Uterine smooth muscle cell (primary cell): Measurements from ENCODE around the gene RRAS. TPM values are rescaled to one million over a fixed set of nuclear protein-coding genes. Genes with fewer than 3 reads are reported as not detected.

Source experiments
- total RNA-seq: library from RNA; depleted of rRNA; stranded (reverse); fragments of >200 nt; gene quantifications from 2 replicates; pipeline ENCODE4 v1.2.3, GENCODE V29; 2014

The RRAS gene
- total RNA-seq: 41.3 and 58.6 TPM in 2 replicates

DNA sequence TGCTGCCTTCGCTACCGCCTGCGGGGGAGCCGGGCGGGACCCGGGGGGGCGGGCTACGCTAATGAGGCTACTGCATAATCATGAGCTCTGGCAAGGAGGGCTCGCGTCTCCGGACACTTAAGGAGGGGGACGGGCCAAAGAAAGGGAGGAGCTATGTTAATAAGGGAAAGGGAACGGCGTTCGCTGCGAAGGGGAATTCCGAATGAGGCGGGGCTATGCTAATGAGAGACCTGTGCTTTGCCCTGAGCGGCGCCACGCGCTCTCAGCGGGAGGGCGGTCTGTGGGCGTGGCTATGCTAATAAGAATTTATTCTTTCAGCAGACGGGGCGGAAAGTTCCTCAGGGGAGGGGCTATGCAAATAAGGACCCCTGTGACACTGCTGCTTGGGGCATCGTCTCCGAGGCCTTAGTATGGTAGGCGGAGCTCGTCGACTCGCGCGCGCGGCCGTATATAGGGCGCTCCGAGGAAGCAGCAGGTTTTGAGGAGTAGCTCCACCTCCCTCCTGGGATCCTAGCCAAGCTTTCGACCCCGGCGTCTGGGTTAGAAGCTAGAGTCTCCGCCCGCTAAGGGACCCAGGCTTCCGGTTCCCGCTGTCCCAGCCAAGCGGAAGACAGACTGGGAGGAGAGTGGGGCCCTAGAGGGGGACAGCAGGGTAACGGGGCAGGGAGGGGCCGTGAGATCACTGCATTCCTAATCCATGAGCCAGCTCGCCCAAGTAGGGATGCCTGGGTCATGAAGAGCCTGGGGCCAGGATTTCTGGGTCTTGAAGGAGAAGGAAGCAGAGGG is at the start of gene RRAS:
TSS of gene RRAS (minus strand) at position 31 of the 786 bp plus-strand sequence. CDS start 45 bp downstream, outside the sequence.

DNA sequence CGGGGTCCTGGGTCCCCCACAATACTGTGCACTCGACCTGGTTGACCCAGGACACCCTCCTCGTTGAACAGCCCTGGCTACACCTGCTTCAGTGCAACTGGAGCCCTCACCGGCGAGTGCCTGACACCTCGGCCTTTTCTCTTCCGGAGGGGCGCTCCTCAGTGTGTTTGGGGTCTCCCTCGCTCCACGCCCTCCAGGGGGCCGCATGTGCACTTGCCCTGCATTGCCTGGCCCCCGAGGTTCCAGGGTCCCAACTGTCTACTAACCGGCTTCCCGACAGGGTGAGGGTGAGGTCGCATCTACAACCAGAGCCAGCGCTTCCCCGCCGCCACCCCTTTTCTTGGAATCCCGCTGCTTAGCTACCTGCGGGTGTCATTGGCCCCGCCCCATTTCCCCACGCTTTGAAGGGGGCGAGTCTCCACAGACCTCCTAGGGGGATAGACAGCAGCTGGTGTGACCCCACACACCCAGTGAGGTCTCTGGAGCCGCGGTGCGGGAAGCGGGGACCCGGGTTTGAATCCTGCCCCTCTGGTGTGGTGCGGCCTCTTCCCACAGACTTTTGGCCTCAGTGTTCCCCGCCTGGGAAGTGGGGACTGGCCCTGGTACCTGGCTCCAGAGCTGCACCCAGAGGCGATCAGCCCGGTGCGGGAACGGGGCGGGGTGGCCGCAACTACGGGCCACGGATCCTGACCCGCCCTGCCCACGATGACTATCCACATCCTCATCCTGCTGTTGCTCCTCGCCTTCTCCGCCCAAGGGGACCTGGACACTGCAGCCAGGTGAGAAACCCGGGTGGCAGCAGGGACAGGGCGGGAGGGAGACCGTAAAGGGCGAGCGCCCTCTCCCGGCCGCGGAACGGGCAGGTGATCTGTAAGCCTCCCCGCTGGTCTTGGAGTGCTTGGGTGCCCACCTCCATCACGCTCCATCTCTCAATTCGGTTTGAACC is 49.5 kb upstream of the RRAS start, which contains the start of gene ADM5:
TSS of gene ADM5 (plus strand) at position 462 of the 946 bp plus-strand sequence. CDS start at position 706, 244 bp downstream.

DNA sequence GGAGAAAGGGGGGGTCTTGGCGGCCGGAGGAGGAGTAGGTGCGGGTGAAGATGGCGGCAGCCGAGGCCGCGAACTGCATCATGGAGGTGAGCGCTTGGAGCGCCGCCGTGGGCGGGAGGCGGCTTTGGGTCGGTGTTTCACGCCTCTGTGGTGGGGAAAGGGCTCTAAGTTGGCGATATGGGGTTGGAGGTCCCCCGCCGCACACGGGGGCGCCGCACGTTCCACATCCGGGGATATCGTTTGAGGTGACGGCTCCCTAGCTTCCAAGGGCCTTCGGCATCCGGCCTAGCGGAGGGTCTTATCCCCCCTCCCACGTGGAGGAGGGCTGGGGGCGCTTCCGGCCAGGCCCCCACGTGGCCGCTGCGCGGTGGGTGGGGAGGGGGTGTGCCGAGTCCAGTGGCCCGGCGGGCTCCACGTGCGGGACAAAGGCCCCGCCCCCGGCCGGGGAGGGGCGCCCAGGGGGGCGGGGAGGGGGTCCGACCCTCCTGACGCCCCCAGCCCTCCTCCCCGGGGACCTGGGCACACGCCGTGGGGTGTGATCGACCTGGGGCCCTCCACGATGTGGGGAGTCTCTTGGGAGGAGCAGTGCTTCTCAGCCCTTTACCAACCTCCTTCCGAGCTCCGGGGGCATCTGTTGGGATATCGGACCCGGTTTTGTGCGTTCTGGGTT is 37.4 kb upstream of the RRAS start, which contains the start of gene PRMT1:
TSS of gene PRMT1 (plus strand) at position 41 of the 670 bp plus-strand sequence. CDS start at position 51, 10 bp downstream.

DNA sequence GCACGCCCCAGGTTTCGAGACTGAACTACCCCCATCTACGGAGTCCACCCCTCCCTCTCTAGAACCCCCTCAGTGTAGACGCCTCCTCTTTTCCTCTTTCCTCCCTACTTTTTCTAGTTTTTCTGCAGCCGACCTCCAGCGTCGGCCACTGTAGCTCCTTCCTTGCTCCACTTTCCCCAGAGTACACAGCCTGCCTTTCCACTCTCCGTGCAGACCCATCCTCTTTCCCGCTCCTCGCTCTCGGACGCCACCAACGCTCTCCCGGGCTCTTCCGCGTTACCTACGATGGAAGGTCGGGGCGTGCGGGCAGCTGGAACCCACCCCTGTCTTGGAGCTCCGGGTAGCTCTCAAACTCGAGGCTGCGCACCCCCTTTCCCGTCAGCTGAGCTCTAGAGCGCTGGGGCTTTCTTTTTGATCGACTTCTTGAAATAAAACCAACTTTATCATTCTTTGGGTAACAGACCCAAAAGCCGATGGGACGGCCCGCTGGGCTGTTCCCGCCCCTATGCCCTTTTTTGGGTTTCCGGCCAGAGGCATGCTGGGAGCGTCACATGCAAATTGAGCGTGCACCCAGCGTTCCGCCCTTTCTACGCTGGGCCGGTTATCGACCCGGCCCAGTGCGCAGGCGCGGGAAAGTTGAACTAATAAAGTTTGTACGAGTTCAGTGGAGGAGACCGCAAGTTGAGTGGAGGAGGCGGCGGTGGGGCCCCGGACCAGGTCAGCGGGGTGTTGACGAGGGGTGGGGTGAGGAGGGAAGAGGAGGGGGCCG is 25.6 kb upstream of the RRAS start, which contains the start of the genes BCL2L12 and IRF3:
TSS of gene BCL2L12 (plus strand) at position 583 of the 769 bp plus-strand sequence. CDS start 760 bp downstream, outside the sequence.
TSS of gene IRF3 (minus strand) at position 507 of the 769 bp plus-strand sequence. CDS start 1,019 bp downstream, outside the sequence.

DNA sequence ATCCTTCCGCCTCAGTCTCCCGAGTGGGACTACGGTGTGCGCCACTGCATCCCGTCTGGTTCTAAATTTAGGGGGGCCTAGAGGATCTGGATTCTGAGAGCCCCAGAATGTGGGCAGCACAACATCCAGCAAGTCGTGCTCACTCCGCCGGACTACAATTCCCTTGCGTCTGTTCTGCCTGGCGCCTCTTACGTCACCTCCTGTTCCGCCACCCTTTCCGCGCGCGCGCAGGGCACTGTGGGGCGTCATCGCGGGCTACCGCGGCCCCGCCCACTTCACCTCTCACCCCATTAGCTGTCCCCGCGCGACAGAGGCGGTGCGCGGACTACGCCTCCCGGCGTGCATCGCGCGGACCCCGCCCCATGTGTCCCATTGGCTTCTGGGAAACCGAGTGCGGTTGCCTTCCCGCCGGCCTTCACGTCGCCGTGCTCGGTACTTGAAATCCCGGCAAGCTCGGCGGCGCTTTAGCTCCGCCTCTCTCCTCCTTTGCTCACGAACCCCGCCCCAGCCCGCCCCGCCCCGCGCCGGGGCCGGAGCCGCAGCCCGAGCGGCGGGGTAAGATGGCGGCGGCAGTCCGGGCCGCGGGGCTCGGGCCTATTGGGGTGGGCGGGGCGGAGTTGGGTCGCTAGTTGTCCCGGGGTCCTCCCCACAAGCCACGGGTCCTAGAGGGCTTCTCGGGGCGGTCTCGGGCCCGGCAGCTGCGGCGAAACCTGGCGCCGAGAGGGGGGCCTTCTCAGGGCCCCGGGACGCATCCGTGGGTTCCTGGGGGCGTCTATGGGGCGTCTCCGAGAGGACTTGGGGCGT is 1.9 kb upstream of the RRAS start, which contains the start of gene SCAF1:
TSS of gene SCAF1 (plus strand) at position 522 of the 804 bp plus-strand sequence. CDS start 2,818 bp downstream, outside the sequence.

DNA sequence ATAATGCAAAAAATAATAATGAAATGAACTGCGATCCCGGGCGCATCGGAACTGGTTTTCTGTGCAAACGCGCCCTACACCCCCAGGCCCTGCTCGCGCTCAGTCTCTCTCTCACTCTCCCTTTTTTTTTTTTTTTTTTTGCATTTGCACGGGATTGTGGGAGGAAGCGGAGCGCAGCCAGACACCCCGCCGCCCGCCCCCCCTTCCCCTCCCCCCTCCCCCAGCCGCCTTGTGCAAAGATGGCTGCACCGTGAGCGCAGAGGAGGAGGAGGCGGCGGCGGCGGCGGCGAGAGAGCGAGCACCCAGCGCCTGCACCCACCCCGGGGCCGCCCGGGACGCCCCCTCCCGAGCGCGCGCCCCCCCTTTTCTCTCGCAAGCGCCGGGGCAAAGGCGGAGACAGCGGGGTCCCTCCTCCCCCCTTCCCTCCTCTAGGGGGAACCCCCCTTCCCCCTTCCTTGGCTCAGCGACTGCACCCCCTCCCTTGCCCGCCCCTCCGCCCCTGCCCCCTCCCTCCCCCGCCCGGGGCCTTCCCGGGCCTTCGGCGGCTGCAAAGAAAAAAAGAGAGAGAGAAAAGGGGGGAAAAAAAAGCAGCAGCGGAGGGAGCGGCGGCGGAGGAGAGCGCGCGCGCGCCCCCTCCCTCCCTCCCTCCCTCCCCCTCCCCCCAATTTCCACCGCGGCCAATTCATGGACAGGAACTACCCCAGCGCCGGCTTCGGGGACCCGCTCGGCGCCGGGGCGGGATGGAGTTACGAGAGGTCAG is 48.8 kb downstream of the RRAS start, which contains the start of gene PRR12:
TSS of gene PRR12 (plus strand) at position 212 of the 760 bp plus-strand sequence. CDS start at position 685, 473 bp downstream.

Other genes starting within 250 kb of the RRAS start
- not detected in 2 replicates for gene PTH2, start 216.7 kb downstream of the RRAS start, total RNA-seq
- 0.11 TPM in 1 of 2 replicates, not detected in the other for gene GFY, start 214.8 kb downstream of the RRAS start, total RNA-seq
- not detected in 2 replicates for gene SLC17A7, start 198.6 kb downstream of the RRAS start, total RNA-seq
- gene PIH1D1, start 188.3 kb downstream of the RRAS start, total RNA-seq: 105 and 127 TPM in 2 replicates
- 33.4 and 53.8 TPM in 2 replicates for gene ALDH16A1, start 186.9 kb downstream of the RRAS start, total RNA-seq
- 2.5 and 2.6 TPM in 2 replicates for gene FLT3LG, start 165.9 kb downstream of the RRAS start, total RNA-seq
- 1,950 and 2,937 TPM in 2 replicates for gene RPL13A, start 152.5 kb downstream of the RRAS start, total RNA-seq
- gene RPS11, start 143.7 kb downstream of the RRAS start, total RNA-seq: 2,278 and 3,023 TPM in 2 replicates
- gene FCGRT, start 127.5 kb downstream of the RRAS start, total RNA-seq: 21.7 and 56.0 TPM in 2 replicates
- gene RCN3, start 112.1 kb downstream of the RRAS start, total RNA-seq: 136 and 287 TPM in 2 replicates
- gene NOSIP, start 59.6 kb downstream of the RRAS start, total RNA-seq: 58.2 and 78.7 TPM in 2 replicates
- gene PRRG2, start 58.8 kb downstream of the RRAS start, total RNA-seq: 0.33 and 0.75 TPM in 2 replicates
- gene PRR12, start 49.0 kb downstream of the RRAS start, total RNA-seq: 2.4 and 3.1 TPM in 2 replicates
- 17.3 and 18.1 TPM in 2 replicates for gene SCAF1, start 2.1 kb upstream of the RRAS start, total RNA-seq
- gene IRF3, start 25.7 kb upstream of the RRAS start, total RNA-seq: 43.1 and 45.6 TPM in 2 replicates
- 3.2 and 7.5 TPM in 2 replicates for gene BCL2L12, start 25.8 kb upstream of the RRAS start, total RNA-seq
- 325 and 532 TPM in 2 replicates for gene PRMT1, start 37.1 kb upstream of the RRAS start, total RNA-seq
- gene ADM5, start 49.5 kb upstream of the RRAS start, total RNA-seq: 0.66 and 0.87 TPM in 2 replicates
- gene CPT1C, start 51.0 kb upstream of the RRAS start, total RNA-seq: 15.6 and 25.6 TPM in 2 replicates
- 0.12 TPM in 1 of 2 replicates, not detected in the other for gene TSKS, start 123.2 kb upstream of the RRAS start, total RNA-seq
- 76.3 and 88.5 TPM in 2 replicates for gene AP2A1, start 126.9 kb upstream of the RRAS start, total RNA-seq
- 19.0 and 25.4 TPM in 2 replicates for gene FUZ, start 173.1 kb upstream of the RRAS start, total RNA-seq
- 17.6 and 20.6 TPM in 2 replicates for gene MED25, start 178.1 kb upstream of the RRAS start, total RNA-seq
- gene PTOV1, start 211.0 kb upstream of the RRAS start, total RNA-seq: 44.5 and 60.0 TPM in 2 replicates
- gene PNKP, start 227.4 kb upstream of the RRAS start, total RNA-seq: 67.9 and 72.8 TPM in 2 replicates
- 7.5 and 10.4 TPM in 2 replicates for gene AKT1S1, start 237.2 kb upstream of the RRAS start, total RNA-seq
- 11.6 and 14.7 TPM in 2 replicates for gene TBC1D17, start 237.6 kb upstream of the RRAS start, total RNA-seq